GM12878 (cell line): ENCODE results near the gene RRP36. TPM values are rescaled to one million over a fixed set of nuclear protein-coding genes. Genes with fewer than 3 reads are reported as not detected.
A peak's percentile ranks its signal among the peaks of the same experiment; 100 is the strongest.

Experiments used
- ATF3 ChIP-seq: IDR thresholded peaks from 2 replicates; pipeline ENCODE4 v1.6.1; 2011; ENCODE audit warnings: low read depth, mild to moderate bottlenecking, low read length, moderate library complexity, borderline replicate concordance; ENCODE audit errors: extremely low read depth
- BCL11A ChIP-seq: IDR thresholded peaks from 2 replicates; pipeline ENCODE4 v1.6.1; 2011; ENCODE audit warnings: low read depth, low read length
- BCL3 ChIP-seq: IDR thresholded peaks from 2 replicates; pipeline ENCODE4 v1.6.1; 2011; ENCODE audit warnings: borderline replicate concordance, low read depth, mild to moderate bottlenecking, moderate library complexity, low read length; ENCODE audit not compliant: insufficient read depth, poor library complexity, severe bottlenecking
- BRCA1 ChIP-seq: IDR thresholded peaks from 2 replicates; pipeline ENCODE4 v1.6.1; 2011; ENCODE audit warnings: low read depth, low read length, improper control_type of control experiment
- DPF2 ChIP-seq: fragments of 450-650 bp; IDR thresholded peaks from 2 replicates; pipeline ENCODE4 v1.6.1; 2017; ENCODE audit warnings: mild to moderate bottlenecking
- FOS ChIP-seq: IDR thresholded peaks from 3 replicates; pipeline ENCODE4 v1.6.1; 2011; ENCODE audit warnings: borderline replicate concordance; ENCODE audit not compliant: insufficient read length; ENCODE audit errors: extremely low read depth
- FOXK2 ChIP-seq: fragments of 450-650 bp; IDR thresholded peaks from 2 replicates; pipeline ENCODE4 v1.6.1; 2017; ENCODE audit warnings: mild to moderate bottlenecking, moderate library complexity
- GABPA ChIP-seq: IDR thresholded peaks from 2 replicates; pipeline ENCODE4 v1.6.1; 2014; ENCODE audit warnings: antibody characterized with exemption, low read depth, mild to moderate bottlenecking, inconsistent platforms
- HCFC1 ChIP-seq: fragments of 150-350 bp; IDR thresholded peaks from 2 replicates; pipeline ENCODE4 v1.6.1; 2014; ENCODE audit warnings: low read length
- HDAC6 ChIP-seq: fragments of 200-600 bp; sonication (generic); IDR thresholded peaks from one replicate; pipeline ENCODE4 v1.8.0; 2017; ENCODE audit warnings: antibody characterized with exemption; ENCODE audit not compliant: unreplicated experiment
- IKZF1 ChIP-seq: fragments of 450-650 bp; conservative IDR thresholded peaks from 2 replicates; pipeline ENCODE4 v1.6.1; 2017; ENCODE audit warnings: antibody characterized with exemption, mild to moderate bottlenecking
- IKZF2 ChIP-seq, 2 experiments: fragments of 450-650 bp; IDR thresholded peaks; 2 replicates each; pipeline ENCODE4 v1.6.1; 2017; ENCODE audit warnings: mild to moderate bottlenecking in 2 of 2, moderate library complexity in 2 of 2
- JUNB ChIP-seq: IDR thresholded peaks from 2 replicates; pipeline ENCODE4 v1.6.1; 2016; ENCODE audit warnings: antibody characterized with exemption, mild to moderate bottlenecking
- MTA2 ChIP-seq: fragments of 450-650 bp; IDR thresholded peaks from 2 replicates; pipeline ENCODE4 v1.6.1; 2016; ENCODE audit warnings: low read depth, mild to moderate bottlenecking, moderate library complexity
- NKRF ChIP-seq: fragments of 450-650 bp; conservative IDR thresholded peaks from 2 replicates; pipeline ENCODE4 v1.6.1; 2017; ENCODE audit warnings: mild to moderate bottlenecking, moderate library complexity
- PBX3 ChIP-seq: IDR thresholded peaks from 2 replicates; pipeline ENCODE4 v1.6.1; 2011; ENCODE audit warnings: mild to moderate bottlenecking, low read depth, low read length, moderate library complexity; ENCODE audit not compliant: insufficient replicate concordance
- POLR2A ChIP-seq: IDR thresholded peaks from 2 replicates; pipeline ENCODE4 v1.6.1; 2011; ENCODE audit warnings: low read depth, mild to moderate bottlenecking, low read length
- RB1 ChIP-seq: fragments of 450-650 bp; formaldehyde crosslinking; IDR thresholded peaks from 2 replicates; pipeline ENCODE4 v1.6.1; 2017; ENCODE audit warnings: mild to moderate bottlenecking, borderline replicate concordance
- REST ChIP-seq: IDR thresholded peaks from 2 replicates; pipeline ENCODE4 v1.6.1; 2012; ENCODE audit warnings: mild to moderate bottlenecking, low read depth, low read length
- SIN3A ChIP-seq: IDR thresholded peaks from 2 replicates; pipeline ENCODE4 v1.6.1; 2012; ENCODE audit warnings: low read depth, low read length, improper control_type of control experiment
- SREBF1 ChIP-seq: IDR thresholded peaks from 2 replicates; pipeline ENCODE4 v1.6.1; 2012; ENCODE audit warnings: mild to moderate bottlenecking, low read length
- SREBF2 ChIP-seq: IDR thresholded peaks from 2 replicates; pipeline ENCODE4 v1.6.1; 2012; ENCODE audit warnings: mild to moderate bottlenecking, low read length
- WRNIP1 ChIP-seq: IDR thresholded peaks from 2 replicates; pipeline ENCODE4 v1.6.1; 2011; ENCODE audit warnings: low read depth, low read length, improper control_type of control experiment, borderline replicate concordance
- ZNF24 ChIP-seq: fragments of 450-650 bp; IDR thresholded peaks from 2 replicates; pipeline ENCODE4 v1.6.1; 2017; ENCODE audit warnings: antibody characterized with exemption, mild to moderate bottlenecking
- polyA plus RNA-seq, 11 experiments: library from polyadenylated mRNA; depleted of rRNA in 4 of 11; unstranded in 6 of 11; stranded (reverse) in 5 of 11; fragments of >200 nt; fragmentation: Nextera tagmentation in 4 of 11; fragmentation: Illumina TruSeq in 1 of 11; extraction: Ambion mirVana in 4 of 11; extraction: Trizol in 1 of 11; gene quantifications; 1 replicate in 1 of 11; 2 replicates in 10 of 11; pipeline versions ENCODE4 v1.2.1 to v1.2.3, GENCODE V29; 2011 to 2016; ENCODE audit warnings: inconsistent platforms in 2 of 11, missing spikeins in 2 of 11, low read depth in 1 of 11
- total RNA-seq, 4 experiments: library from RNA; depleted of rRNA in 3 of 4; stranded (reverse); fragments of >200 nt in 3 of 4; fragmentation: Illumina TruSeq in 1 of 4; extraction: Trizol in 1 of 4; gene quantifications; 2 replicates each; pipeline versions ENCODE4 v1.2.1 to v1.2.3, GENCODE V29; 2013 to 2021

RRP36 gene
- total and polyA plus RNA-seq, 10 of the 15 experiments (the other 5 are each of a cell fraction or from before 2014, with no cell fraction given): 17.6 to 101 (median 69.7) TPM

GRCh38 chr6:43013843-43014433, 7.5 kb upstream of the RRP36 start, which contains the start of the genes KLHDC3 and MEA1 (continued):
- TF ChIP-seq IKZF2 (IDR thresholded peaks at IDR 0.05) (no peak), ATF3 (no peak), WRNIP1 (no peak), ZNF24 (no peak), SREBF1 (peak; percentile 58), NKRF (peak; percentile 88), HDAC6 (no peak), FOS (no peak), BCL3 (no peak), GABPA (peak; percentile 69; the same call in 1 of the 2 replicates), BCL11A (no peak), BRCA1 (no peak), HCFC1 (peak; percentile 95), POLR2A (peak; percentile 82), REST (no peak), MTA2 (no peak), JUNB (no peak), SIN3A (peak; percentile 89), FOXK2 (peak; percentile 86), IKZF1 (peak; percentile 96), SREBF2 (peak; percentile 29; the same call in 1 of the 2 replicates), DPF2 (peak; percentile 87), RB1 (peak; percentile 75; the same call in 1 of the 2 replicates), PBX3 (peak; percentile 96)
